Stimulated activated CD4-positive, alpha-beta T cell treated with anti-CD3 and anti-CD28 coated beads, Interleukin-1b, Interleukin-23, amount 100 ng/mL, for 4 hours (primary cell): ENCODE data around the gene VSNL1.

Experiments
- DNase-seq, 2 donors: peaks; one replicate each; pipeline ENCODE4 v3.0.0-alpha.2; 2020; ENCODE audit warnings: low read depth in 2 of 2

The VSNL1 gene

GRCh38 chr2:17690776-17691175 lies 150.3 kb downstream of the VSNL1 start:
- DNase-seq: no peak
